Keratinocyte (primary cell): ENCODE measurements around the gene CDAN1.

Source experiments
- CTCF ChIP-seq, 3 experiments: IDR thresholded peaks in 1 of 3; conservative IDR thresholded peaks in 1 of 3; optimal IDR thresholded peaks in 1 of 3; 2 replicates in 2 of 3; 3 replicates in 1 of 3; pipeline versions ENCODE3 to v1.5.1; 2011; ENCODE audit warnings: low read length in 3 of 3, mild to moderate bottlenecking in 3 of 3, moderate library complexity in 2 of 3, control low read depth in 1 of 3, inconsistent platforms in 1 of 3; ENCODE audit not compliant: insufficient read depth in 2 of 3; ENCODE audit errors: extremely low read depth in 1 of 3
- EZH2 ChIP-seq: IDR thresholded peaks from one replicate; pipeline ENCODE4 v1.6.1; 2012; ENCODE audit warnings: inconsistent platforms, mild to moderate bottlenecking, low read length, moderate library complexity

DNA sequence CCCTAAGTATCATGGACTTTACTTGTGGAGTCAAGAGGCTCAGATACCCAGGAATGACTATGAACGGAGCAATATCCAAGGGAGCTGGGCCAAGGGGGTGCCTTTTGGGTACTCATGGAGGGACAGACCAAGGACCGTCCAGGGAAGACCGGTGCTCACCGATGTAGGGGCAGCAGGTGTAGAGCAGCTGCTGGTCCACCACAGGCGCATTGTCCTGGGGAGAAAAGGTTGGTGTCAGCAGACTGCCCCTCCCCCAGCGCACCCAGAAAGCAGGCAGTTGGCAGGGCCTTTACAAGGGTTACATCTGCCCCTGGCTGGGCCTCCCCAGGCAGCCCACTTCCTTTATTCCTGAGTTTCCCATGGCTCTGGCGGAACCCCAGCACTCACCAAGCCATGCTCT is 7.5 kb downstream of the CDAN1 start:
- TF ChIP-seq CTCF (optimal IDR thresholded peaks at IDR 0.05 in 1 of 3, IDR thresholded peaks at IDR 0.05 in 1 of 3, conservative IDR thresholded peaks at IDR 0.05 in 1 of 3; ENCODE audit: extremely low read depth in 1 of 3, insufficient read depth in 2 of 3, low read length in 3 of 3) (no peak), EZH2 (no peak)
